GM23248 (cell line): Measurements from ENCODE around the gene SH3RF1. TPM values are rescaled to one million over a fixed set of nuclear protein-coding genes. Genes with fewer than 3 reads are reported as not detected.
A peak's percentile ranks its signal among the peaks of the same experiment; 100 is the strongest.
"Not testable (repeated sequence)": the region's sequence is repeated elsewhere in the genome, so short reads cannot be mapped to it uniquely, and the experiment has no call there.

ENCODE experiments used
- DNase-seq: peaks from one replicate; pipeline ENCODE4 v3.0.0-alpha.2; 2015
- H2AFZ ChIP-seq: fragments of 200-600 bp; sonication (generic); 2 replicates; pipeline ENCODE4 v1.6.1; 2016; ENCODE audit warnings: antibody characterized with exemption
- H3F3A ChIP-seq: fragments of 200-600 bp; sonication (generic); 2 replicates; pipeline ENCODE4 v1.6.1; 2016; ENCODE audit warnings: mild to moderate bottlenecking, antibody characterized with exemption, mixed run types; ENCODE audit not compliant: insufficient read depth
- H3K27ac ChIP-seq: fragments of 200-600 bp; sonication (generic); 2 replicates; pipeline ENCODE4 v1.5.1; 2016; ENCODE audit warnings: mild to moderate bottlenecking
- H3K27me3 ChIP-seq: fragments of 200-600 bp; sonication (generic); replicated peaks from 2 replicates; pipeline ENCODE4 v1.6.1; 2016; ENCODE audit warnings: mild to moderate bottlenecking; ENCODE audit not compliant: insufficient read depth
- H3K36me3 ChIP-seq: fragments of 200-600 bp; sonication (generic); 2 replicates; pipeline ENCODE4 v1.6.1; 2016; ENCODE audit warnings: low read depth, mild to moderate bottlenecking
- H3K4me1 ChIP-seq: fragments of 200-600 bp; sonication (generic); 2 replicates; pipeline ENCODE4 v1.6.1; 2016; ENCODE audit warnings: mild to moderate bottlenecking; ENCODE audit not compliant: insufficient read depth
- H3K4me2 ChIP-seq: fragments of 200-600 bp; sonication (generic); one replicate; pipeline ENCODE4 v1.6.1; 2016; ENCODE audit warnings: mild to moderate bottlenecking; ENCODE audit not compliant: unreplicated experiment
- H3K4me3 ChIP-seq: fragments of 200-600 bp; sonication (generic); 2 replicates; pipeline ENCODE4 v1.5.1; 2016; ENCODE audit warnings: mild to moderate bottlenecking
- H3K79me2 ChIP-seq: fragments of 200-600 bp; sonication (generic); 2 replicates; pipeline ENCODE4 v1.6.1; 2016; ENCODE audit warnings: mild to moderate bottlenecking; ENCODE audit not compliant: insufficient read depth
- H3K9ac ChIP-seq: fragments of 200-600 bp; sonication (generic); 2 replicates; pipeline ENCODE4 v1.6.1; 2016; ENCODE audit warnings: mild to moderate bottlenecking
- H3K9me2 ChIP-seq: fragments of 200-600 bp; sonication (generic); 2 replicates; pipeline ENCODE4 v1.6.1; 2016; ENCODE audit warnings: mixed run types, mild to moderate bottlenecking, moderate library complexity; ENCODE audit not compliant: insufficient read depth
- H3K9me3 ChIP-seq: fragments of 200-600 bp; sonication (generic); one replicate; pipeline ENCODE4 v1.6.1; 2017; ENCODE audit warnings: low read depth
- H4K20me1 ChIP-seq: fragments of 200-600 bp; sonication (generic); 2 replicates; pipeline ENCODE4 v1.6.0; 2016; ENCODE audit not compliant: insufficient read depth
- EZH2 ChIP-seq: fragments of 200-600 bp; sonication (generic); IDR thresholded peaks from 2 replicates; pipeline ENCODE4 v1.6.1; 2018; ENCODE audit warnings: antibody characterized with exemption, mild to moderate bottlenecking; ENCODE audit not compliant: insufficient read depth, poor library complexity, severe bottlenecking
- EZH2phosphoT487 ChIP-seq: fragments of 200-600 bp; sonication (generic); IDR thresholded peaks from 2 replicates; pipeline ENCODE4 v1.6.1; 2018; ENCODE audit warnings: antibody characterized with exemption, moderate library complexity, mild to moderate bottlenecking, low read depth; ENCODE audit not compliant: insufficient read depth
- WGBS, 2 experiments: methylation state at CpG; one replicate each; pipeline ENCODE4 v1.1.6; 2015 to 2017; ENCODE audit warnings: low lambda C conversion rate in 2 of 2, low coverage in 1 of 2; ENCODE audit errors: missing lambda C conversion rate in 2 of 2; 5-methylcytosine and 5-hydroxymethylcytosine counted together
- in situ Hi-C: fragments of 300-500 bp; cut with MboI; formaldehyde crosslinking; loops from 2 replicates; pipeline ENCODE4 v1.15.0; 2020
- polyA plus RNA-seq: library from polyadenylated mRNA; unstranded; fragments of >200 nt; fragmentation: Nextera tagmentation; extraction: Ambion mirVana; gene quantifications from 2 replicates; pipeline ENCODE4 v1.2.1, GENCODE V29; 2016
- total RNA-seq: library from RNA; depleted of rRNA; stranded (reverse); fragments of >200 nt; shearing (Covaris generic); gene quantifications from 2 replicates; pipeline ENCODE4 v1.2.3, GENCODE V29; 2014

Gene SH3RF1
- total and polyA plus RNA-seq, 2 experiments from 2014 or later = 28.3 to 55.5 TPM

GRCh38 chr4:169203891-169204290, 66.9 kb downstream of the SH3RF1 start:
- Histone ChIP-seq H4K20me1 (peaks cover 8% of the 10 kb centered on the region), H3K4me3 (no peak overlapping the region), H2AFZ (no peak overlapping the region), H3K27me3 (no peaks in the 10 kb centered on the region), H3K36me3 (no peaks in the 10 kb centered on the region), H3K27ac (no peak overlapping the region), H3K9me2 (no peaks in the 10 kb centered on the region), H3K79me2 (peaks cover 100% of the 10 kb centered on the region), H3K4me2 (no peak overlapping the region), H3F3A (peaks cover 73% of the 10 kb centered on the region), H3K4me1 (peaks cover 79% of the 10 kb centered on the region), H3K9ac (no peak overlapping the region), H3K9me3 (no peaks in the 10 kb centered on the region)
- in situ Hi-C loops = no loop called here
- no peak for DNase-seq
- 85 to 91% methylated on average over 6 of the region's 6 CpGs for WGBS, 2 experiments
- TF ChIP-seq EZH2phosphoT487 = no peak
- no peak for TF ChIP-seq EZH2

GRCh38 chr4:169203278-169203677, 67.5 kb downstream of the SH3RF1 start:
- peaks cover 100% of the 10 kb centered on the region for H3K79me2 ChIP-seq
- WGBS, 2 experiments = 78% methylated on average over 4 of the region's 4 CpGs

GRCh38 chr4:169202878-169203277, 67.9 kb downstream of the SH3RF1 start:
- peak overlapping the region; percentile 77; the same call in 1 of the 2 replicates for H3K27ac ChIP-seq
- in situ Hi-C loops = no loop called here

More at GRCh38 chr4:169203278-169203677, 67.5 kb downstream of the SH3RF1 start:
- H3K9ac ChIP-seq, H3K27ac ChIP-seq, H3K36me3 ChIP-seq, H3K4me3 ChIP-seq, in situ Hi-C loops, H3K9me2 ChIP-seq, H3K4me2 ChIP-seq, H3K9me3 ChIP-seq, DNase-seq, H3K27me3 ChIP-seq, H2AFZ ChIP-seq, H4K20me1 ChIP-seq: not testable (repeated sequence)
- Histone ChIP-seq H3K4me1 (peaks cover 78% of the 10 kb centered on the region), H3F3A (peaks cover 67% of the 10 kb centered on the region)

GRCh38 chr4:169202145-169202699, 68.5 kb downstream of the SH3RF1 start:
- no peak overlapping the region for H3K4me3 ChIP-seq
- peaks cover 100% of the 10 kb centered on the region for H3K79me2 ChIP-seq
- H3K9ac ChIP-seq = peak overlapping the region; percentile 66
- DNase-seq = peak; percentile 15
- no peak for TF ChIP-seq EZH2phosphoT487
- no peak for TF ChIP-seq EZH2
- no peaks in the 10 kb centered on the region for H3K9me2 ChIP-seq
- peak overlapping the region; percentile 58 for H3K4me2 ChIP-seq
- no peaks in the 10 kb centered on the region for H3K9me3 ChIP-seq
- H3K27ac ChIP-seq = peak overlapping the region; percentile 77
- H3F3A ChIP-seq = peaks cover 56% of the 10 kb centered on the region
- in situ Hi-C loops = no loop called here
- peaks cover 67% of the 10 kb centered on the region for H3K4me1 ChIP-seq
- WGBS, 2 experiments = 10 to 13% methylated on average over 3 of the region's 3 CpGs
- H3K27me3 ChIP-seq = no peaks in the 10 kb centered on the region
- H3K36me3 ChIP-seq = 0 out of 2 replicates have a peak, but pooled peaks cover 4% of the 10 kb centered on the region
- H2AFZ ChIP-seq = no peak overlapping the region
- H4K20me1 ChIP-seq = peaks cover 4% of the 10 kb centered on the region; the same call in 1 of the 2 replicates

More at GRCh38 chr4:169202878-169203277, 67.9 kb downstream of the SH3RF1 start:
- H3K9ac ChIP-seq = 0 out of 2 replicates have a peak overlapping the region, but pooled peaks have one; percentile 66
- H3K4me3 ChIP-seq = no peak overlapping the region
- TF ChIP-seq EZH2 = no peak
- TF ChIP-seq EZH2phosphoT487 = no peak
- H3K9me3 ChIP-seq = no peaks in the 10 kb centered on the region
- peaks cover 100% of the 10 kb centered on the region for H3K79me2 ChIP-seq
- 23 to 28% methylated on average over 1 of the region's 1 CpG for WGBS, 2 experiments
- 0 out of 2 replicates have a peak, but pooled peaks cover 4% of the 10 kb centered on the region for H3K36me3 ChIP-seq
- H4K20me1 ChIP-seq = peaks cover 8% of the 10 kb centered on the region; the same call in 1 of the 2 replicates
- DNase-seq = no peak
- no peak overlapping the region for H2AFZ ChIP-seq
- H3K4me2 ChIP-seq = no peak overlapping the region
- no peaks in the 10 kb centered on the region for H3K9me2 ChIP-seq
- peaks cover 74% of the 10 kb centered on the region for H3K4me1 ChIP-seq
- H3F3A ChIP-seq = peaks cover 63% of the 10 kb centered on the region
- no peaks in the 10 kb centered on the region for H3K27me3 ChIP-seq
